H1 (cell line): ENCODE measurements around the gene MARS1. TPM values are rescaled to one million over a fixed set of nuclear protein-coding genes. Genes with fewer than 3 reads are reported as not detected.
A peak's percentile ranks its signal among the peaks of the same experiment; 100 is the strongest.

Source experiments
- CTCF ChIA-PET: fragments of 300-600 bp; sonication (Branson Sonifier 250); formaldehyde crosslinking; loops from one replicate; lab custom pipeline; 2021; ENCODE audit not compliant: partially characterized antibody; lab: Charles Lee
- POLR2A ChIA-PET: fragments of 300-600 bp; sonication (Branson Sonifier 250); formaldehyde crosslinking; loops from one replicate; lab custom pipeline; 2021; ENCODE audit warnings: inconsistent platforms; ENCODE audit not compliant: partially characterized antibody; lab: Charles Lee
- DNase-seq, 2 experiments: peaks; one replicate each; pipeline versions ENCODE4 v3.0.0 to v3.0.0-alpha.2; 2010 to 2022; ENCODE audit warnings: low spot score in 2 of 2, low read depth in 1 of 2, mixed read lengths in 1 of 2
- FAIRE-seq: peaks from 2 replicates; lab custom pipeline; 2011; peaks lifted over from hg19 to GRCh38; lab: Jason Lieb, UNC
- H2AFZ ChIP-seq: 2 replicates; pipeline ENCODE4 v1.8.1; 2012; ENCODE audit warnings: low read length, inconsistent platforms
- H2AK5ac ChIP-seq: 2 replicates; pipeline ENCODE4 v1.6.1; 2013; ENCODE audit warnings: low read depth, low read length
- H2BK120ac ChIP-seq: replicated peaks from 2 replicates; pipeline ENCODE3; 2013; ENCODE audit warnings: low read depth, low read length, inconsistent platforms
- H2BK12ac ChIP-seq: 2 replicates; pipeline ENCODE4 v1.6.1; 2013; ENCODE audit warnings: low read depth, low read length
- H2BK15ac ChIP-seq: 2 replicates; pipeline ENCODE4 v1.6.1; 2013; ENCODE audit warnings: low read length
- H2BK20ac ChIP-seq: 2 replicates; pipeline ENCODE4 v1.6.1; 2013; ENCODE audit warnings: low read length
- H2BK5ac ChIP-seq: 2 replicates; pipeline ENCODE4 v1.6.1; 2013; ENCODE audit warnings: low read depth, low read length
- H3K14ac ChIP-seq: 2 replicates; pipeline ENCODE4 v1.6.1; 2013; ENCODE audit warnings: inconsistent platforms; ENCODE audit not compliant: insufficient read length
- H3K18ac ChIP-seq: 2 replicates; pipeline ENCODE4 v1.6.1; 2013; ENCODE audit warnings: low read length; ENCODE audit errors: extremely low read depth
- H3K23ac ChIP-seq: 2 replicates; pipeline ENCODE4 v1.6.1; 2013; ENCODE audit warnings: inconsistent platforms; ENCODE audit not compliant: insufficient read length
- H3K23me2 ChIP-seq: 2 replicates; pipeline ENCODE4 v1.6.1; 2013; ENCODE audit warnings: low read depth, low read length
- H3K27ac ChIP-seq: 2 replicates; pipeline ENCODE4 v1.6.1; 2011; ENCODE audit warnings: low read depth, low read length, inconsistent platforms
- H3K27me3 ChIP-seq, 4 experiments: replicated peaks in 1 of 4; 1 replicate in 1 of 4; 2 replicates in 3 of 4; pipeline versions ENCODE4 v1.6.1 to v1.8.1; 2011 to 2013; ENCODE audit warnings: low read length in 3 of 4, mild to moderate bottlenecking in 3 of 4, inconsistent platforms in 2 of 4, mixed read lengths in 2 of 4, moderate library complexity in 1 of 4; ENCODE audit not compliant: control insufficient read depth in 3 of 4, insufficient read depth in 3 of 4; ENCODE audit errors: extremely low read depth in 1 of 4
- H3K36me3 ChIP-seq, 4 experiments: 2 replicates each; pipeline versions ENCODE4 v1.6.1 to v1.8.1; 2011 to 2013; ENCODE audit warnings: mild to moderate bottlenecking in 4 of 4, low read length in 3 of 4, moderate library complexity in 2 of 4, control low read depth in 1 of 4, inconsistent platforms in 1 of 4; ENCODE audit not compliant: insufficient read depth in 4 of 4, control insufficient read depth in 2 of 4
- H3K4ac ChIP-seq: replicated peaks from 2 replicates; pipeline ENCODE3; 2013; ENCODE audit warnings: low read length, low read depth, mixed read lengths, inconsistent platforms; ENCODE audit not compliant: insufficient read length
- H3K4me1 ChIP-seq, 4 experiments: replicated peaks in 1 of 4; 1 replicate in 1 of 4; 2 replicates in 3 of 4; pipeline versions ENCODE4 v1.6.1 to v1.8.1; 2011 to 2013; ENCODE audit warnings: low read length in 3 of 4, inconsistent platforms in 2 of 4, mixed read lengths in 1 of 4; ENCODE audit not compliant: insufficient read depth in 4 of 4, control insufficient read depth in 3 of 4
- H3K4me2 ChIP-seq, 2 experiments: 2 replicates each; pipeline versions ENCODE4 v1.6.1 to v1.8.1; 2011 to 2013; ENCODE audit warnings: low read depth in 2 of 2, low read length in 2 of 2, control low read depth in 1 of 2, inconsistent platforms in 1 of 2, mild to moderate bottlenecking in 1 of 2; ENCODE audit not compliant: insufficient read depth in 1 of 2
- H3K4me3 ChIP-seq, 4 experiments: fragments of 200-600, 300-600 bp in 1 of 4; sonication (generic), shearing (Covaris generic), sonication (Bioruptor Twin) in 1 of 4; 2 replicates each; pipeline versions ENCODE4 v1.5.1 to v1.8.1; 2011 to 2016; ENCODE audit warnings: low read length in 4 of 4, low read depth in 3 of 4, control low read depth in 2 of 4, inconsistent platforms in 2 of 4, mild to moderate bottlenecking in 2 of 4, mixed read lengths in 1 of 4, moderate library complexity in 1 of 4; ENCODE audit not compliant: insufficient read depth in 2 of 4; ENCODE audit errors: extremely low read depth in 1 of 4
- H3K56ac ChIP-seq: replicated peaks from 2 replicates; pipeline ENCODE3; 2013; ENCODE audit warnings: low read depth, mild to moderate bottlenecking, mixed read lengths, low read length, inconsistent platforms; ENCODE audit not compliant: insufficient read length
- H3K79me1 ChIP-seq: 2 replicates; pipeline ENCODE4 v1.6.1; 2013; ENCODE audit warnings: low read depth, low read length, control low read depth
- H3K79me2 ChIP-seq, 2 experiments: 2 replicates each; pipeline versions ENCODE4 v1.6.1 to v1.8.1; 2012 to 2013; ENCODE audit warnings: low read length in 2 of 2, mild to moderate bottlenecking in 2 of 2, inconsistent platforms in 1 of 2; ENCODE audit not compliant: insufficient read depth in 2 of 2, control insufficient read depth in 1 of 2
- H3K9ac ChIP-seq, 4 experiments: replicated peaks in 1 of 4; 1 replicate in 1 of 4; 2 replicates in 3 of 4; pipeline versions ENCODE4 v1.6.1 to v1.8.1; 2011 to 2013; ENCODE audit warnings: low read depth in 3 of 4, low read length in 3 of 4, control low read depth in 2 of 4, mild to moderate bottlenecking in 2 of 4, moderate library complexity in 2 of 4, inconsistent platforms in 1 of 4; ENCODE audit errors: extremely low read depth in 1 of 4
- H3K9me3 ChIP-seq, 2 experiments: 2 replicates each; pipeline versions ENCODE4 v1.6.1 to v1.8.1; 2012 to 2013; ENCODE audit warnings: mild to moderate bottlenecking in 2 of 2, moderate library complexity in 2 of 2, control low read depth in 1 of 2, inconsistent platforms in 1 of 2, low read depth in 1 of 2, low read length in 1 of 2, mixed read lengths in 1 of 2; ENCODE audit not compliant: insufficient read depth in 2 of 2
- H4K20me1 ChIP-seq, 2 experiments: replicated peaks in 1 of 2; 2 replicates each; pipeline versions ENCODE3 to v1.8.1; 2011 to 2013; ENCODE audit warnings: inconsistent platforms in 2 of 2, low read length in 2 of 2, mild to moderate bottlenecking in 1 of 2; ENCODE audit not compliant: insufficient read depth in 2 of 2, control insufficient read depth in 1 of 2
- H4K5ac ChIP-seq: 2 replicates; pipeline ENCODE4 v1.6.1; 2013; ENCODE audit warnings: low read length, low read depth, mixed read lengths, inconsistent platforms; ENCODE audit not compliant: insufficient read length
- H4K8ac ChIP-seq: 2 replicates; pipeline ENCODE4 v1.8.0; 2013; ENCODE audit warnings: mild to moderate bottlenecking, moderate library complexity, low read length, inconsistent platforms; ENCODE audit not compliant: insufficient read depth; ENCODE audit errors: extremely low read depth
- H4K91ac ChIP-seq: replicated peaks from 2 replicates; pipeline ENCODE3; 2013; ENCODE audit warnings: low read length, mixed read lengths, inconsistent platforms; ENCODE audit not compliant: insufficient read length
- ASH2L ChIP-seq: fragments of 200-600, 300-600 bp; sonication (generic); IDR thresholded peaks from one replicate; pipeline ENCODE4 v1.7.1; 2017; ENCODE audit warnings: low read length
- EGR1 ChIP-seq: IDR thresholded peaks from 2 replicates; pipeline ENCODE4 v1.6.1; 2011; ENCODE audit warnings: low read depth, low read length, borderline replicate concordance
- JUN ChIP-seq: IDR thresholded peaks from 2 replicates; pipeline ENCODE4 v1.6.1; 2011; ENCODE audit warnings: low read depth, mild to moderate bottlenecking, improper control_type of control experiment, low read length
- KDM4A ChIP-seq: IDR thresholded peaks from one replicate; pipeline ENCODE4 v1.7.1; 2012; ENCODE audit warnings: low read depth, mild to moderate bottlenecking, moderate library complexity, low read length, inconsistent platforms; ENCODE audit not compliant: severe bottlenecking
- PHF8 ChIP-seq: fragments of 200-600 bp; sonication (generic); conservative IDR thresholded peaks from 2 replicates; pipeline ENCODE4 v1.7.1; 2012; ENCODE audit warnings: low read depth, mild to moderate bottlenecking, inconsistent platforms, low read length, moderate library complexity
- RBBP5 ChIP-seq: IDR thresholded peaks from 2 replicates; pipeline ENCODE4 v1.7.1; 2012; ENCODE audit warnings: low read depth, mild to moderate bottlenecking, inconsistent platforms, low read length, moderate library complexity, borderline replicate concordance
- SAP30 ChIP-seq: fragments of 300-600 bp; sonication (generic); IDR thresholded peaks from 2 replicates; pipeline ENCODE4 v1.7.1; 2012; ENCODE audit warnings: low read length, moderate library complexity, mild to moderate bottlenecking, inconsistent platforms; ENCODE audit not compliant: insufficient read depth, insufficient replicate concordance
- SIN3A ChIP-seq, 2 experiments: IDR thresholded peaks in 1 of 2; conservative IDR thresholded peaks in 1 of 2; 2 replicates each; pipeline ENCODE4 v1.6.1; 2011 to 2012; ENCODE audit warnings: low read length in 2 of 2, improper control_type of control experiment in 1 of 2, low read depth in 1 of 2, mild to moderate bottlenecking in 1 of 2
- SP1 ChIP-seq: IDR thresholded peaks from 2 replicates; pipeline ENCODE4 v1.6.1; 2011; ENCODE audit warnings: low read depth, low read length
- TCF12 ChIP-seq: IDR thresholded peaks from 2 replicates; pipeline ENCODE4 v1.6.1; 2011; ENCODE audit warnings: low read depth, mild to moderate bottlenecking, low read length
- WGBS, 2 experiments: shearing (Covaris generic) in 1 of 2; methylation state at CpG; one replicate each; pipeline versions ENCODE4 v1.1.6 to v1.1.7; 2013 to 2015; ENCODE audit warnings: low lambda C conversion rate in 2 of 2, mixed read lengths in 2 of 2, inconsistent platforms in 1 of 2, low coverage in 1 of 2, missing lambda C conversion rate in 1 of 2; ENCODE audit not compliant: insufficient replicate concordance in 2 of 2, insufficient coverage in 1 of 2, insufficient read length in 1 of 2; ENCODE audit errors: extremely low coverage in 1 of 2, missing lambda C conversion rate in 1 of 2; 5-methylcytosine and 5-hydroxymethylcytosine counted together
- polyA plus RNA-seq, 7 experiments: library from polyadenylated mRNA; depleted of rRNA in 3 of 7; stranded (reverse) in 5 of 7; unstranded in 2 of 7; fragments of >200 nt in 5 of 7; fragments of 200-250 nt in 2 of 7; gene quantifications; 1 replicate in 5 of 7; 2 replicates in 1 of 7; 4 replicates in 1 of 7; pipeline versions ENCODE4 v1.2.1 to v1.2.3, GENCODE V29; 2011 to 2013; ENCODE audit warnings: missing spikeins in 2 of 7, mixed read lengths in 2 of 7
- total RNA-seq: library from RNA; stranded (reverse); fragmentation: NEBNext Ultra II Directional; extraction: Animal tissue kit (Norgen Biotek cat#: 25700); gene quantifications from 2 replicates; pipeline ENCODE4 v1.2.1, GENCODE V29; 2021

The MARS1 gene
- total and polyA plus RNA-seq, 2 of the 8 experiments (the other 6 are each of a cell fraction or from before 2014, with no cell fraction given) = 194 to 407 TPM

- POLR2A ChIA-PET = interaction anchor here (0.8 to 4.5 kb wide), 15 partner anchors 9 to 214 kb away, joined by 3 to 26 read pairs (median 6); partner anchors contain the start of genes DCTN2 and INHBE
- TF ChIP-seq SP1 (0 out of 2 replicates have a peak, but pooled peaks have one; percentile 7), SIN3A (conservative IDR thresholded peaks at IDR 0.05 in 1 of 2, IDR thresholded peaks at IDR 0.05 in 1 of 2; ENCODE audit: low read depth in 1 of 2, low read length in 2 of 2) (peak in 1 of 2 experiments; percentile 83; a peak in 2 of 4 replicates), PHF8 (peak; percentile 61; the same call in 1 of the 2 replicates), TCF12 (no peak), KDM4A (peak; percentile 47), JUN (no peak), EGR1 (0 out of 2 replicates have a peak, but pooled peaks have one; percentile 4), ASH2L (peak; percentile 53), SAP30 (peak; percentile 55), RBBP5 (peak; percentile 77; the same call in 1 of the 2 replicates)
- Histone ChIP-seq H4K8ac (peak overlapping the region; percentile 7; the same call in 1 of the 2 replicates), H3K27ac (no peak overlapping the region; the same call in 1 of the 2 replicates), H3K56ac (peak overlapping the region; percentile 42), H4K5ac (peak overlapping the region; percentile 8), H3K4me3 (peak overlapping the region; percentile 58 to 95 (median 83)), H3K9ac (peak overlapping the region in 3 of 4 experiments; percentile 1 to 55 (median 48); a peak in 6 of 7 replicates), H4K91ac (no peak overlapping the region), H3K9me3 (no peaks in the 10 kb centered on the region), H2BK12ac (no peak overlapping the region), H3K27me3 (no peaks in the 10 kb centered on the region), H3K18ac (peak overlapping the region; percentile 83), H3K23me2 (peaks cover 19% of the 10 kb centered on the region), H2AFZ (no peak overlapping the region), H3K79me2 (peaks cover 0 to 24% of the 10 kb centered on the region in 2 experiments; a peak in 2 of 4 replicates), H2BK120ac (peak overlapping the region; percentile 15), H3K4me2 (peak overlapping the region; percentile 81 to 91), H2BK15ac (no peak overlapping the region), H3K4me1 (peaks cover 8 to 24% (median 14%) of the 10 kb centered on the region in 4 experiments), H2AK5ac (0 out of 2 replicates have a peak overlapping the region, but pooled peaks have one; percentile 2), H2BK5ac (peak overlapping the region; percentile 61; the same call in 1 of the 2 replicates), H4K20me1 (peaks cover 7 to 18% of the 10 kb centered on the region in 2 experiments), H3K14ac (no peak overlapping the region), H3K79me1 (no peaks in the 10 kb centered on the region; the same call in 1 of the 2 replicates), H3K23ac (no peak overlapping the region), H2BK20ac (no peak overlapping the region), H3K36me3 (peaks cover under 1 to 30% (median 4%) of the 10 kb centered on the region in 4 experiments; a peak in 6 of 8 replicates), H3K4ac (peak overlapping the region; percentile 84)
- DNase-seq = peak in 1 of 2 experiments; percentile 65
- WGBS, 2 experiments = 6% methylated on average over 12 of the region's 38 CpGs; no CpG with 5 or more reads in 1 of the 2 experiments
- CTCF ChIA-PET = interaction anchor here (0.9 to 4.8 kb wide), 6 partner anchors 9 to 67 kb away, joined by 3 to 29 read pairs (median 5); partner anchors contain the start of gene INHBE
- no peak for FAIRE-seq
Measured at GRCh38 chr12:57522887-57523705, 35.2 kb downstream of the MARS1 start.
